GM12878 (cell line): Measurements from ENCODE around the gene CREB5. TPM values are rescaled to one million over a fixed set of nuclear protein-coding genes. Genes with fewer than 3 reads are reported as not detected.

Experiments
- ATAC-seq: fragments of 200-7000 bp; cut with Tn5 transposase; 3 replicates; pipeline ENCODE4 v1.9.1; 2020; ENCODE audit warnings: mild to moderate bottlenecking, moderate library complexity
- BruUV-seq: library from RNA; stranded (reverse); fragments of 400-500 nt; replicated peaks from 2 replicates; lab custom pipeline; 2021; lab: Mats Ljungman, UMichigan
- CTCF ChIA-PET: fragments of 300-600 bp; sonication (Branson Sonifier 250); formaldehyde crosslinking; extraction: SDS; loops from one replicate; lab custom pipeline; 2021; ENCODE audit warnings: inconsistent platforms; lab: Yijun Ruan, JAX
- POLR2A ChIA-PET: fragments of 350-600 bp; formaldehyde crosslinking; extraction: SDS; loops from one replicate; lab custom pipeline; 2021; ENCODE audit warnings: inconsistent platforms; lab: Charles Lee
- RAD21 ChIA-PET: fragments of 300-600 bp; sonication (Branson Sonifier 250); formaldehyde crosslinking; loops from one replicate; lab custom pipeline; 2023; ENCODE audit warnings: antibody characterized with exemption; ENCODE audit not compliant: unreplicated experiment; lab: Charles Lee
- SMC1A ChIA-PET: fragments of 300-600 bp; sonication (Branson Sonifier 250); formaldehyde crosslinking; loops from one replicate; lab custom pipeline; 2023; ENCODE audit not compliant: unreplicated experiment, uncharacterized antibody; lab: Charles Lee
- DNase-seq: peaks from one replicate; pipeline ENCODE4 v3.0.0-alpha.2; 2011; ENCODE audit warnings: low read depth, low spot score
- FAIRE-seq: peaks from 3 replicates; lab custom pipeline; 2011; peaks lifted over from hg19 to GRCh38; lab: Jason Lieb, UNC
- H2AFZ ChIP-seq: 2 replicates; pipeline ENCODE4 v1.6.0; 2011; ENCODE audit warnings: low read depth, low read length, control low read depth; ENCODE audit not compliant: control insufficient read depth
- H3K27ac ChIP-seq: 2 replicates; pipeline ENCODE4 v1.5.1; 2011; ENCODE audit warnings: control low read depth; ENCODE audit not compliant: control insufficient read depth, insufficient read depth
- H3K27me3 ChIP-seq, 2 experiments: replicated peaks in 1 of 2; 2 replicates each; pipeline versions ENCODE4 v1.6.0 to v1.6.1; 2011; ENCODE audit warnings: low read length in 1 of 2; ENCODE audit not compliant: control insufficient read depth in 2 of 2, insufficient read depth in 2 of 2
- H3K36me3 ChIP-seq, 2 experiments: 2 replicates each; pipeline ENCODE4 v1.5.1; 2011; ENCODE audit warnings: low read length in 1 of 2; ENCODE audit not compliant: control insufficient read depth in 2 of 2, insufficient read depth in 2 of 2
- H3K4me1 ChIP-seq: 2 replicates; pipeline ENCODE4 v1.6.1; 2011; ENCODE audit warnings: mild to moderate bottlenecking, low read length, moderate library complexity, mixed read lengths; ENCODE audit not compliant: control insufficient read depth, insufficient read depth
- H3K4me2 ChIP-seq: 2 replicates; pipeline ENCODE4 v1.6.0; 2011; ENCODE audit warnings: control low read depth; ENCODE audit not compliant: control insufficient read depth, insufficient read depth
- H3K4me3 ChIP-seq: fragments of 200-600 bp; sonication (generic); 2 replicates; pipeline ENCODE4 v1.5.1; 2016
- H3K79me2 ChIP-seq: 2 replicates; pipeline ENCODE4 v1.6.0; 2011; ENCODE audit warnings: low read length; ENCODE audit not compliant: control insufficient read depth, insufficient read depth
- H3K9ac ChIP-seq: 2 replicates; pipeline ENCODE4 v1.8.0; 2011; ENCODE audit warnings: low read length, control low read depth, mixed read lengths; ENCODE audit not compliant: control insufficient read depth, insufficient read depth
- H3K9me3 ChIP-seq: replicated peaks from 3 replicates; pipeline ENCODE4 v1.5.1; 2011; ENCODE audit warnings: mild to moderate bottlenecking, low read length; ENCODE audit not compliant: control insufficient read depth, insufficient read depth
- H4K20me1 ChIP-seq: 2 replicates; pipeline ENCODE4 v1.6.0; 2011; ENCODE audit not compliant: control insufficient read depth, insufficient read depth
- ATF2 ChIP-seq: IDR thresholded peaks from 2 replicates; pipeline ENCODE4 v1.6.1; 2012; ENCODE audit warnings: low read length, inconsistent platforms
- CBX5 ChIP-seq: sonication (generic); IDR thresholded peaks from 2 replicates; pipeline ENCODE4 v1.6.1; 2016; ENCODE audit warnings: low read depth, moderate library complexity, mild to moderate bottlenecking, inconsistent platforms
- FOS ChIP-seq: IDR thresholded peaks from 3 replicates; pipeline ENCODE4 v1.6.1; 2011; ENCODE audit warnings: borderline replicate concordance; ENCODE audit not compliant: insufficient read length; ENCODE audit errors: extremely low read depth
- MEF2B ChIP-seq: fragments of 450-650 bp; IDR thresholded peaks from 2 replicates; pipeline ENCODE4 v1.6.1; 2018; ENCODE audit warnings: mild to moderate bottlenecking, moderate library complexity; ENCODE audit not compliant: partially characterized antibody, poor library complexity, severe bottlenecking
- PML ChIP-seq: IDR thresholded peaks from 2 replicates; pipeline ENCODE4 v1.6.1; 2012; ENCODE audit warnings: low read length, inconsistent platforms
- TCF7 ChIP-seq: IDR thresholded peaks from 2 replicates; pipeline ENCODE4 v1.6.1; 2014; ENCODE audit warnings: antibody characterized with exemption, borderline replicate concordance
- WGBS: methylation state at CpG from one replicate; pipeline ENCODE4 v1.1.6; 2016; ENCODE audit warnings: low lambda C conversion rate; ENCODE audit not compliant: insufficient replicate concordance, insufficient coverage; ENCODE audit errors: missing lambda C conversion rate; 5-methylcytosine and 5-hydroxymethylcytosine counted together
- in situ Hi-C: fragments of 300-500 bp; cut with MboI; formaldehyde crosslinking; loops from 9 replicates; pipeline ENCODE4 v1.14.3; 2018; ENCODE audit warnings: mixed read lengths
- intact Hi-C: fragments of 100-400 bp; cut with micrococcal nuclease; formaldehyde crosslinking; loops from one replicate; pipeline ENCODE4 v1.14.2; 2022; ENCODE audit not compliant: unreplicated experiment
- polyA plus RNA-seq, 11 experiments: library from polyadenylated mRNA; depleted of rRNA in 4 of 11; unstranded in 6 of 11; stranded (reverse) in 5 of 11; fragments of >200 nt; fragmentation: Nextera tagmentation in 4 of 11; fragmentation: Illumina TruSeq in 1 of 11; extraction: Ambion mirVana in 4 of 11; extraction: Trizol in 1 of 11; gene quantifications; 1 replicate in 1 of 11; 2 replicates in 10 of 11; pipeline versions ENCODE4 v1.2.1 to v1.2.3, GENCODE V29; 2011 to 2016; ENCODE audit warnings: inconsistent platforms in 2 of 11, missing spikeins in 2 of 11, low read depth in 1 of 11
- total RNA-seq, 4 experiments: library from RNA; depleted of rRNA in 3 of 4; stranded (reverse); fragments of >200 nt in 3 of 4; fragmentation: Illumina TruSeq in 1 of 4; extraction: Trizol in 1 of 4; gene quantifications; 2 replicates each; pipeline versions ENCODE4 v1.2.1 to v1.2.3, GENCODE V29; 2013 to 2021
- TF ChIP-seq, protein P1 (sequence below): IDR thresholded peaks from 2 replicates; pipeline ENCODE4 v1.6.1; 2012; ENCODE audit warnings: mild to moderate bottlenecking, low read depth, low read length

Gene CREB5
- total and polyA plus RNA-seq, 10 of the 15 experiments (the other 5 are each of a cell fraction or from before 2014, with no cell fraction given): 12.9 to 74.1 (median 53.0) TPM

- TF ChIP-seq FOS: no peak
- TF ChIP-seq ATF2: no peak
- TF ChIP-seq, protein P1, sequence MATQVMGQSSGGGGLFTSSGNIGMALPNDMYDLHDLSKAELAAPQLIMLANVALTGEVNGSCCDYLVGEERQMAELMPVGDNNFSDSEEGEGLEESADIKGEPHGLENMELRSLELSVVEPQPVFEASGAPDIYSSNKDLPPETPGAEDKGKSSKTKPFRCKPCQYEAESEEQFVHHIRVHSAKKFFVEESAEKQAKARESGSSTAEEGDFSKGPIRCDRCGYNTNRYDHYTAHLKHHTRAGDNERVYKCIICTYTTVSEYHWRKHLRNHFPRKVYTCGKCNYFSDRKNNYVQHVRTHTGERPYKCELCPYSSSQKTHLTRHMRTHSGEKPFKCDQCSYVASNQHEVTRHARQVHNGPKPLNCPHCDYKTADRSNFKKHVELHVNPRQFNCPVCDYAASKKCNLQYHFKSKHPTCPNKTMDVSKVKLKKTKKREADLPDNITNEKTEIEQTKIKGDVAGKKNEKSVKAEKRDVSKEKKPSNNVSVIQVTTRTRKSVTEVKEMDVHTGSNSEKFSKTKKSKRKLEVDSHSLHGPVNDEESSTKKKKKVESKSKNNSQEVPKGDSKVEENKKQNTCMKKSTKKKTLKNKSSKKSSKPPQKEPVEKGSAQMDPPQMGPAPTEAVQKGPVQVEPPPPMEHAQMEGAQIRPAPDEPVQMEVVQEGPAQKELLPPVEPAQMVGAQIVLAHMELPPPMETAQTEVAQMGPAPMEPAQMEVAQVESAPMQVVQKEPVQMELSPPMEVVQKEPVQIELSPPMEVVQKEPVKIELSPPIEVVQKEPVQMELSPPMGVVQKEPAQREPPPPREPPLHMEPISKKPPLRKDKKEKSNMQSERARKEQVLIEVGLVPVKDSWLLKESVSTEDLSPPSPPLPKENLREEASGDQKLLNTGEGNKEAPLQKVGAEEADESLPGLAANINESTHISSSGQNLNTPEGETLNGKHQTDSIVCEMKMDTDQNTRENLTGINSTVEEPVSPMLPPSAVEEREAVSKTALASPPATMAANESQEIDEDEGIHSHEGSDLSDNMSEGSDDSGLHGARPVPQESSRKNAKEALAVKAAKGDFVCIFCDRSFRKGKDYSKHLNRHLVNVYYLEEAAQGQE: no peak
- TF ChIP-seq CBX5: no peak
- TF ChIP-seq PML: no peak
- TF ChIP-seq MEF2B: no peak
- no peak for TF ChIP-seq TCF7
- WGBS: 50% methylated on average over 2 of the region's 2 CpGs
- H3K36me3 ChIP-seq: no peaks in the 10 kb centered on the region
- no peaks in the 10 kb centered on the region for H3K9me3 ChIP-seq
- no peak for ATAC-seq
- no peak overlapping the region for H3K4me2 ChIP-seq
- no peak overlapping the region for H3K4me3 ChIP-seq
- ChIA-PET CTCF (interaction anchor here (0.7 to 1.5 kb wide), 5 partner anchors 13 to 569 kb away, joined by 3 to 5 read pairs (median 4); no protein-coding TSS in a partner anchor), RAD21 (no interaction called here), POLR2A (interaction anchor here (0.6 kb wide), 2 partner anchors 9 to 518 kb away, joined by 4 to 6 read pairs; no protein-coding TSS in a partner anchor), SMC1A (no interaction called here)
- FAIRE-seq: no peak
- no peak overlapping the region for H3K9ac ChIP-seq
- BruUV-seq: no TSS peak
- in situ Hi-C loops (no loop called here), intact Hi-C loops (no loop called here)
- H2AFZ ChIP-seq: no peak overlapping the region
- no peak overlapping the region for H3K27ac ChIP-seq
- no peak for DNase-seq
- peaks cover 3% of the 10 kb centered on the region in 2 experiments; a peak in 3 of 4 replicates for H3K27me3 ChIP-seq
- no peaks in the 10 kb centered on the region for H4K20me1 ChIP-seq
- no peaks in the 10 kb centered on the region for H3K79me2 ChIP-seq
- no peaks in the 10 kb centered on the region for H3K4me1 ChIP-seq
Observed at GRCh38 chr7:28871077-28871476, 458.8 kb downstream of the CREB5 start.
